Left hindlimb (tissue), 1 donor: Measurements from ENCODE around the gene CSTF3.
"Not testable (repeated sequence)": the region's sequence is repeated elsewhere in the genome, so short reads cannot be mapped to it uniquely, and the experiment has no call there.

Experiments
- DNase-seq: peaks from one replicate; pipeline ENCODE4 v3.0.0-alpha.2; 2018

The CSTF3 gene

GRCh38 chr11:33072465-33072864 is 88.8 kb downstream of the CSTF3 start:
- no peak for DNase-seq

DNA sequence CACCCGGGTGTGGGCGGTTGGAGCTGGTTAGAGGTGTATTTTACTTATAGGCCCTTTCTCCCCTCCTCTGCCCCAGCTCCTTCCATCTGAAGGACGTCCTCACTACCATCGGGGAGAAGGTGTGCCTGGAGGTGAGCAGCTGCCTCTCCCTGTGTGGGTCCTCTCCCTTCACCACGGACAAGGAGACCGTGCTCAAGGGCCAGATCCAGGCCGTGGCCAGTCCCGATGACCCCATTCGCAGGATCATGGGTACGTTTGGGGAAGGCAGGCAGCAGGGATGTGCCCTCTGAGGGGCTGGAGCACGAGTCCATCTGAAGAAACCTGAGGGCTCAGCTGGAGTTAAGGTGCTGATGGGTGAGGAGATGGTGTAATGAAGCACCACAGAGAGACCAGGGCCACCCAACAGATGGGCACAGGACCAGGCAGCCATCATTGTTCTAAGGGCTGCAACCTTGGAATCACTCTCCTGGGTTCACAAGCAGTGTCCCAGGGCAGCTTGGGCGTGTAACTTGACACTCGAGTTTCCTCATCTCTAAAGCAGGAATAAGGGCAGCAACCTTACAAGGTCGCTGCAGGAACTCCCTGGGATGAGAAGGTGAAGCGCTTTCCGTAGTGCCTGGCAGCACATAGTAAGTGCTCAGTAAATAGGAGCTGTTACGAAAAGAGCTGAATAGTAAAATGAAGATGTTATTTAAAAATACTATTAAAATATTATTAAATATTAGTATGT is 92.5 kb downstream of the CSTF3 start:
- no peak for DNase-seq

DNA sequence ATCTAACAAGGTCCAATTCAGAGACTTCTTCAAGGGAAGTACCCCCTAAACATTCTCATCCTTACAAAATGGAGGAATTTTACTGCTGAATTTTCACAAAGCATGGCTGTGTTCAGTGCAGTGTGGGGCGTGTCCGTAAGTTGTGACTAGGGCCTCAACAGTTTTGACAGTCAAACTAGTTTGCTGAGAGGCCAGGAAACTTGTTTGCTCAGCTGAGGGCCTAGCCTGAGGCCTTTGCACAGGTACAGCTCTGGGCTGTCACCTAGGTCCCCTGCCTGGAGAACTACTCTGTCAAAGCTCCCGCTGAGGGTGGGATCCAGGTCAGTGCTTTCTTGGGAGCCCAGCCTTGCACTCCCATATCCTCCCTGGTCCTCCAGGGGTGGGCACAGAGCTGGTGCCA is 94.0 kb downstream of the CSTF3 start:
- no peak for DNase-seq

GRCh38 chr11:33065445-33066178 is 95.7 kb downstream of the CSTF3 start:
- peak; percentile 70 for DNase-seq

GRCh38 chr11:33064866-33065265 is 96.4 kb downstream of the CSTF3 start:
- DNase-seq: no peak

GRCh38 chr11:33064033-33064825 is 97.1 kb downstream of the CSTF3 start:
- DNase-seq: no peak

GRCh38 chr11:33063326-33063881 is 97.9 kb downstream of the CSTF3 start:
- DNase-seq: no peak

- no peak for DNase-seq
Observed at GRCh38 chr11:33062137-33062536, 99.1 kb downstream of the CSTF3 start.

DNA sequence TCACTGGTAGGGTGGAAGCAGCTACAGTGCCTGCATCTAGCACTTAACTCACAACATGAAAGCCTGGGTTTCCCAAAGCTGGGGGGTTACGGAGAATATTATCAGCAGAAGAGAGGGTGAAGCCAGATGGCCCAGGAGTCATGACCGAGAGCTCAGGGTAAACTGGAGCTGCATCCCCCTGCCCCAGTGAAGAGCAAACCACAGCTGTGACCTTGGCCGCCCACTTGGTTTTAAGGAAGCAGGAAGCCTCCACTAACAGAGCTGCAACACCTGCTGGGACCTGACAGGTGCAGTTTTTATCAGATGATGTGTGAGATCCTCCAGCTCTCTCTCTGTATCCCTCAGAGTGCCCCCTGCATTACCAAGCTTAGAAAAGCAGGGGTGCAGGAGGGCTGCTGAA is 101.0 kb downstream of the CSTF3 start:
- DNase-seq: no peak

GRCh38 chr11:33059331-33060007 is 101.8 kb downstream of the CSTF3 start:
- DNase-seq: no peak

DNA sequence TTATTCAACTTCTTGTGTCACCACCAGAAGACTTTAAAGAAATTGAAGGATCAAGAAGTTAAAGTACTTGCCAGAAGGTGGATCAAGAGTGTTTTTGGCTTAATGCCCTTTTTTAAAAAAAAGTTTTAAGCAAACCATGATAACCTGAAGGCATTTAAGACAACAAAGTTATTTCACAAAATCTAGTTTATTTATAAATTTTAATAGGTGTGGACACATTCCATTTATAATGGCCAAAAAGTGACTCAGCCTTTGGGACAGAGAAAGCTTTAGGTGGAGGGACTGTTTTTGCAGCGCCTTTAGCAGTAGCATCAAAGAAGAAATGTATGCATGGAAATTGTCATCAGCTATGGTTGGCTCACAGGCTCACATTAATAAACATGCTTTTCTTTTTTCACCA is 104.0 kb downstream of the CSTF3 start:
- DNase-seq: no peak

DNA sequence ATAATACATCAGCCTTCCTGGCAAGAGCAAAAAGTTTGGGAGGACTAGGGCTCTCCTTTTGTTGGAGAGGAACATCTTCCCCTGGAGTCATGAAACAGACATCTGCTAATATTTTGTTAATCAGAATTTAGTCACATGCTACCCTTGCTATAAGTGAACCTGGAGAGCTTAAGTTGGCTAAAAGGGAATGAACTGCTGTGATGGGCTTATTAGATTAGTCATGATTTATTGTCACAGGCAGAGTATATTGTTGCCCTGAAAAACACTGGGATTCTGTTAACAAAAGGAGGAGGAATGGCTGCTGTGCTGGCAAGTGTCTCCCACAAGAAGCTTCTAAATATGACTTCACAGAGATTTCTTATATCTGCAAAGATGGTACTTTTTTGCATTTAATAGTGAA is 105.9 kb downstream of the CSTF3 start:
- no peak for DNase-seq

DNA sequence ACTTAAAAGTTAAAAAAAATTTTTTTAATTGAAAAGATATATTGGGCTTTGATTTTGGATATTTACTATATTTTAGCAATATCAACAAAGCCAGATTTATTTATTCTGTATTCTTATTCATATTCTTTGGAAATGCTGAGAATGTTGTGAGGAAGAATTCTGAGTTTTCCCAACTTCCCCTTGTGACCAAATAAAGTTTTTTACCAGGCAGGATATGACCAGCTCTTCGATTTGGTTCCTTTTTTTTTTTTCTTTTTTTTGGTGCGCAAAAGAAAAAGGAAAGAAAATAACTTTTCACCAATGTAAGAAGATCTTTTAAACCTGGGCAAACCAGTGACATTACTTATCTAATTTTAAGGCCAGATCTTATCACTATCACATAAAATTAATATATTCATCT is 109.0 kb downstream of the CSTF3 start:
- DNase-seq: no peak

- not testable (repeated sequence) for DNase-seq
Observed at GRCh38 chr11:33049565-33050408, 111.5 kb downstream of the CSTF3 start.

DNA sequence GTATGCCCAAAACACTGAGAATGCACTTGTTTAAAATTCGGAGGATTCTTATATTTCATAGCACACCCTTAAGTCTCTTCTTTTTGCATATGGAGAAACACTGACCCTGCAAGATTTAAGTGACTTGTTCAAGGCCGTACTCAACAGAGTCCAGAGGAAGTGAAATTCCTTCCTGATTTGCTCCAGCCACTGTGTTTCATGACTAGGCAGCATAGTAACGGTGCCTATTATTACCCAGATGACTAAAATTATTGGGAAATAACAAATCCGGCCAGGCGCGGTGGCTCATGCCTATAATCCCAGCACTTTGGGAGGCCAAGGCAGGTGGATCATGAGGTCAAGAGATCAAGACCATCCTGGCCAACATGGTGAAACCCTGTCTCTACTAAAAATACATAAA is 112.6 kb downstream of the CSTF3 start:
- DNase-seq: not testable (repeated sequence)

GRCh38 chr11:33045551-33046255 is 115.6 kb downstream of the CSTF3 start:
- DNase-seq: no peak

GRCh38 chr11:33044285-33044756 is 117.0 kb downstream of the CSTF3 start:
- no peak for DNase-seq

DNA sequence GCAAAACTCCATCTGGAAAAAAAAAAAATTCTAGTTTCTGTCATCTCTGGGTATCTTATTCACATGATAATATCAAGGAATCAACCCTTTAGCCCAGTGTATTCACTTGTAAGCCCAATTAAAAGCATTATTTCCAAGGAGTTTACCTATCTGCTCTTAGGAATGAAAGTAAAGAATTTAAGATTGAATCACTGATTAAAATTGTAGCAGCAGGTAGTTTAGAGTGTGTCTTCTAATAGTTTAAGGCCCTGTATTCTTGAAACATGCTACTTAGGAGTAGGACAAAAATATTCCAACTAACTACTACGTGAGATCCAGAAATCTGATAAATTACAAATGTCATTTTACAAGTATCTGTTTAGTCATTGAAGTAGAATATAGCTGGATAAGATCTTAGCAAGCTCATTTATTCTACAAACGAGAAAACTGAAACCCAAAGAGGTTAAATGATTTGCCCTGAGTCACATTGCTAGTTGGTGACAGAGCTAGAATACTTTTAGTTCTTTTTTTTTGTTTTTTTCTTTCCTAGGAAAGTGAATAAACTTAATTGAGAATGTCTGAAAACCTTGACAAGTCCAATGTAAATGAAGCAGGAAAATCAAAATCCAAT is 118.0 kb downstream of the CSTF3 start:
- no peak for DNase-seq

GRCh38 chr11:33040862-33041453 is 120.3 kb downstream of the CSTF3 start:
- DNase-seq: no peak
